GM12878 (cell line): ENCODE measurements around the gene OTOF. TPM values are rescaled to one million over a fixed set of nuclear protein-coding genes. Genes with fewer than 3 reads are reported as not detected.
"Not testable (repeated sequence)": the region's sequence is repeated elsewhere in the genome, so short reads cannot be mapped to it uniquely, and the experiment has no call there.

ENCODE experiments used
- ATAC-seq: fragments of 200-7000 bp; cut with Tn5 transposase; 3 replicates; pipeline ENCODE4 v1.9.1; 2020; ENCODE audit warnings: mild to moderate bottlenecking, moderate library complexity
- BruUV-seq: library from RNA; stranded (reverse); fragments of 400-500 nt; replicated peaks from 2 replicates; lab custom pipeline; 2021; lab: Mats Ljungman, UMichigan
- CTCF ChIA-PET: fragments of 300-600 bp; sonication (Branson Sonifier 250); formaldehyde crosslinking; extraction: SDS; loops from one replicate; lab custom pipeline; 2021; ENCODE audit warnings: inconsistent platforms; lab: Yijun Ruan, JAX
- POLR2A ChIA-PET: fragments of 350-600 bp; formaldehyde crosslinking; extraction: SDS; loops from one replicate; lab custom pipeline; 2021; ENCODE audit warnings: inconsistent platforms; lab: Charles Lee
- RAD21 ChIA-PET: fragments of 300-600 bp; sonication (Branson Sonifier 250); formaldehyde crosslinking; loops from one replicate; lab custom pipeline; 2023; ENCODE audit warnings: antibody characterized with exemption; ENCODE audit not compliant: unreplicated experiment; lab: Charles Lee
- SMC1A ChIA-PET: fragments of 300-600 bp; sonication (Branson Sonifier 250); formaldehyde crosslinking; loops from one replicate; lab custom pipeline; 2023; ENCODE audit not compliant: unreplicated experiment, uncharacterized antibody; lab: Charles Lee
- DNase-seq: peaks from one replicate; pipeline ENCODE4 v3.0.0-alpha.2; 2011; ENCODE audit warnings: low read depth, low spot score
- FAIRE-seq: peaks from 3 replicates; lab custom pipeline; 2011; peaks lifted over from hg19 to GRCh38; lab: Jason Lieb, UNC
- H2AFZ ChIP-seq: 2 replicates; pipeline ENCODE4 v1.6.0; 2011; ENCODE audit warnings: low read depth, low read length, control low read depth; ENCODE audit not compliant: control insufficient read depth
- H3K27ac ChIP-seq: 2 replicates; pipeline ENCODE4 v1.5.1; 2011; ENCODE audit warnings: control low read depth; ENCODE audit not compliant: control insufficient read depth, insufficient read depth
- H3K27me3 ChIP-seq, 2 experiments: replicated peaks in 1 of 2; 2 replicates each; pipeline versions ENCODE4 v1.6.0 to v1.6.1; 2011; ENCODE audit warnings: low read length in 1 of 2; ENCODE audit not compliant: control insufficient read depth in 2 of 2, insufficient read depth in 2 of 2
- H3K36me3 ChIP-seq, 2 experiments: 2 replicates each; pipeline ENCODE4 v1.5.1; 2011; ENCODE audit warnings: low read length in 1 of 2; ENCODE audit not compliant: control insufficient read depth in 2 of 2, insufficient read depth in 2 of 2
- H3K4me1 ChIP-seq: 2 replicates; pipeline ENCODE4 v1.6.1; 2011; ENCODE audit warnings: mild to moderate bottlenecking, low read length, moderate library complexity, mixed read lengths; ENCODE audit not compliant: control insufficient read depth, insufficient read depth
- H3K4me2 ChIP-seq: 2 replicates; pipeline ENCODE4 v1.6.0; 2011; ENCODE audit warnings: control low read depth; ENCODE audit not compliant: control insufficient read depth, insufficient read depth
- H3K4me3 ChIP-seq: fragments of 200-600 bp; sonication (generic); 2 replicates; pipeline ENCODE4 v1.5.1; 2016
- H3K79me2 ChIP-seq: 2 replicates; pipeline ENCODE4 v1.6.0; 2011; ENCODE audit warnings: low read length; ENCODE audit not compliant: control insufficient read depth, insufficient read depth
- H3K9ac ChIP-seq: 2 replicates; pipeline ENCODE4 v1.8.0; 2011; ENCODE audit warnings: low read length, control low read depth, mixed read lengths; ENCODE audit not compliant: control insufficient read depth, insufficient read depth
- H3K9me3 ChIP-seq: replicated peaks from 3 replicates; pipeline ENCODE4 v1.5.1; 2011; ENCODE audit warnings: mild to moderate bottlenecking, low read length; ENCODE audit not compliant: control insufficient read depth, insufficient read depth
- H4K20me1 ChIP-seq: 2 replicates; pipeline ENCODE4 v1.6.0; 2011; ENCODE audit not compliant: control insufficient read depth, insufficient read depth
- CREM ChIP-seq: IDR thresholded peaks from 2 replicates; pipeline ENCODE4 v1.6.1; 2014; ENCODE audit warnings: antibody characterized with exemption, low read depth
- ETV6 ChIP-seq, 2 experiments: fragments of 450-650 bp in 1 of 2; IDR thresholded peaks in 1 of 2; conservative IDR thresholded peaks in 1 of 2; 2 replicates each; pipeline ENCODE4 v1.6.1; 2014; ENCODE audit warnings: antibody characterized with exemption in 1 of 2, borderline replicate concordance in 1 of 2, low read depth in 1 of 2, mild to moderate bottlenecking in 1 of 2, moderate library complexity in 1 of 2
- MAX ChIP-seq: IDR thresholded peaks from 2 replicates; pipeline ENCODE4 v1.6.1; 2012; ENCODE audit warnings: low read depth, low read length, improper control_type of control experiment
- NR2F1 ChIP-seq: fragments of 450-650 bp; conservative IDR thresholded peaks from 2 replicates; pipeline ENCODE4 v1.6.1; 2017; ENCODE audit warnings: mild to moderate bottlenecking
- PML ChIP-seq: IDR thresholded peaks from 2 replicates; pipeline ENCODE4 v1.6.1; 2012; ENCODE audit warnings: low read length, inconsistent platforms
- SMC3 ChIP-seq: IDR thresholded peaks from 2 replicates; pipeline ENCODE4 v1.6.1; 2011; ENCODE audit warnings: low read length, improper control_type of control experiment, borderline replicate concordance
- WGBS: methylation state at CpG from one replicate; pipeline ENCODE4 v1.1.6; 2016; ENCODE audit warnings: low lambda C conversion rate; ENCODE audit not compliant: insufficient replicate concordance, insufficient coverage; ENCODE audit errors: missing lambda C conversion rate; 5-methylcytosine and 5-hydroxymethylcytosine counted together
- in situ Hi-C: fragments of 300-500 bp; cut with MboI; formaldehyde crosslinking; loops from 9 replicates; pipeline ENCODE4 v1.14.3; 2018; ENCODE audit warnings: mixed read lengths
- intact Hi-C: fragments of 100-400 bp; cut with micrococcal nuclease; formaldehyde crosslinking; loops from one replicate; pipeline ENCODE4 v1.14.2; 2022; ENCODE audit not compliant: unreplicated experiment
- polyA plus RNA-seq, 11 experiments: library from polyadenylated mRNA; depleted of rRNA in 4 of 11; unstranded in 6 of 11; stranded (reverse) in 5 of 11; fragments of >200 nt; fragmentation: Nextera tagmentation in 4 of 11; fragmentation: Illumina TruSeq in 1 of 11; extraction: Ambion mirVana in 4 of 11; extraction: Trizol in 1 of 11; gene quantifications; 1 replicate in 1 of 11; 2 replicates in 10 of 11; pipeline versions ENCODE4 v1.2.1 to v1.2.3, GENCODE V29; 2011 to 2016; ENCODE audit warnings: inconsistent platforms in 2 of 11, missing spikeins in 2 of 11, low read depth in 1 of 11
- total RNA-seq, 4 experiments: library from RNA; depleted of rRNA in 3 of 4; stranded (reverse); fragments of >200 nt in 3 of 4; fragmentation: Illumina TruSeq in 1 of 4; extraction: Trizol in 1 of 4; gene quantifications; 2 replicates each; pipeline versions ENCODE4 v1.2.1 to v1.2.3, GENCODE V29; 2013 to 2021
- TF ChIP-seq, protein P1 (sequence below): fragments of 450-650 bp; IDR thresholded peaks from 2 replicates; pipeline ENCODE4 v1.6.1; 2014; ENCODE audit warnings: mild to moderate bottlenecking

OTOF gene
- total and polyA plus RNA-seq, 10 of the 15 experiments (the other 5 are each of a cell fraction or from before 2014, with no cell fraction given): under 0.01 to 0.31 (median 0.07) TPM; not detected in 6

DNA sequence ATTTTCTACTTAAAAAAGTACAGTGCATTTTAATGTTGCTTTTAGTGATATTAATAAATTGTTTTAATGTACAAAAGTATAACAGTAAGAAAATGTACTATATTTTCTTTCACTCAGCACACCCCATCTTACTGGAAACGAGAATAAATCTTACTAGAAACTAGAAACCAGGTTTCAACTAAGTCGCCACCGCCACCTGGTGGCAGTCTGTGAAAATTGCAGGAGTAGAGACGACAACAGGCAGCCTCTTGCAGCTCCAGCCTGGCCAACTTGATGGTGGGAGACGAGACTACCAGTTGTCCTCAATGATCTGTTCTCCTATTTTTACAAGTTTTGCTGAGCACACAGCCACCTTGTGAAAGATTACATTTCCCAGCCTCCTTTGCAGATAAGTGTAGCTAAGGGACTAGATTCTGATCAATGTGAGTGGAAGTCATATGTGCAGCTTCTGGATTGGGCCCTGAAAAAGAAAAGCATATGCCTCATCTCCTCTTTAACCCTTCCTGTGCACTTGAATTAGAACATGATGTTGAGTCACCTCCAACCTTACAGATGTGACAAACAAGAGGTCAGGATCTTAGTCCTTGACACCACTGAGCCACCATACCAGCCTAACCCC is 8.7 kb downstream of the OTOF start (continued):
- TF ChIP-seq SMC3: peak; percentile 40; the same call in 1 of the 2 replicates

DNA sequence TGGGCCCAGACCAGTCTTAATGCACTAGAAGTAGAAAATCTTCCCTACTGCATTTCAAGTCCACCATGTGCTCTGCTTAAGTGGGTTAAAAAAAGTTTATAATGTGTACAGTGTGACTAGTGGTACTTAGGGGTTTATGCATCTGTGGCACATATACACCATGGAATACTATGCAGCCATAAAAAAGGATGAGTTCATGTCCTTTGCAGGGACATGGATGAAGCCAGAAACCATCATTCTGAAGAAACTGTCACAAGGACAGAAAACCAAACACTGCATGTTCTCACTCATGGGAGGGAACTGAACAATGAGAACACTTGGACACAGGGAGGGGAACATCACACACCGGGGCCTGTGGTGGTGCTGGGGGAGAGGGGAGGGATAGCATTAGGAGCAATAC is 9.4 kb downstream of the OTOF start:
- DNase-seq, intact Hi-C loops, CTCF ChIA-PET, BruUV-seq, RAD21 ChIA-PET, ATAC-seq, H3K4me3 ChIP-seq, H4K20me1 ChIP-seq, H3K4me1 ChIP-seq, in situ Hi-C loops, H3K9me3 ChIP-seq, FAIRE-seq, H3K79me2 ChIP-seq, H3K4me2 ChIP-seq, POLR2A ChIA-PET, H3K27ac ChIP-seq, H3K36me3 ChIP-seq, H3K9ac ChIP-seq, H3K27me3 ChIP-seq, H2AFZ ChIP-seq: not testable (repeated sequence)
- SMC1A ChIA-PET: interaction anchor here (0.7 to 1.7 kb wide), 2 partner anchors 137 to 229 kb away, joined by 3 to 4 read pairs; no protein-coding TSS in a partner anchor
- WGBS: 100% methylated on average over 1 of the region's 1 CpG

- POLR2A ChIA-PET: no interaction called here
- Histone ChIP-seq H3K4me2 (no peak overlapping the region), H3K27ac (no peak overlapping the region), H3K9me3 (peaks cover 3% of the 10 kb centered on the region; the same call in 1 of the 3 replicates), H3K36me3 (no peaks in the 10 kb centered on the region), H3K4me3 (no peak overlapping the region), H3K27me3 (no peaks in the 10 kb centered on the region), H2AFZ (no peak overlapping the region), H3K9ac (no peak overlapping the region), H4K20me1 (no peaks in the 10 kb centered on the region), H3K4me1 (no peaks in the 10 kb centered on the region), H3K79me2 (no peaks in the 10 kb centered on the region)
- in situ Hi-C loops (no loop called here), intact Hi-C loops (no loop called here)
- 73% methylated on average over 20 of the region's 22 CpGs for WGBS
- RAD21 ChIA-PET: no interaction called here
- TF ChIP-seq, protein P1, sequence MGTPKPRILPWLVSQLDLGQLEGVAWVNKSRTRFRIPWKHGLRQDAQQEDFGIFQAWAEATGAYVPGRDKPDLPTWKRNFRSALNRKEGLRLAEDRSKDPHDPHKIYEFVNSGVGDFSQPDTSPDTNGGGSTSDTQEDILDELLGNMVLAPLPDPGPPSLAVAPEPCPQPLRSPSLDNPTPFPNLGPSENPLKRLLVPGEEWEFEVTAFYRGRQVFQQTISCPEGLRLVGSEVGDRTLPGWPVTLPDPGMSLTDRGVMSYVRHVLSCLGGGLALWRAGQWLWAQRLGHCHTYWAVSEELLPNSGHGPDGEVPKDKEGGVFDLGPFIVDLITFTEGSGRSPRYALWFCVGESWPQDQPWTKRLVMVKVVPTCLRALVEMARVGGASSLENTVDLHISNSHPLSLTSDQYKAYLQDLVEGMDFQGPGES: no peak
- TF ChIP-seq NR2F1 (no peak), CREM (no peak), PML (no peak), ETV6 (conservative IDR thresholded peaks at IDR 0.05 in 1 of 2, IDR thresholded peaks at IDR 0.05 in 1 of 2; ENCODE audit: borderline replicate concordance in 1 of 2, low read depth in 1 of 2) (no peak), MAX (no peak)
- BruUV-seq: no TSS peak
- no peak for FAIRE-seq
- DNase-seq: no peak
- ATAC-seq: no peak
- CTCF ChIA-PET: interaction anchor here (0.6 to 1.7 kb wide), 4 partner anchors 15 to 519 kb away, joined by 3 read pairs; no protein-coding TSS in a partner anchor
- SMC1A ChIA-PET: interaction anchor here (0.8 kb wide), 1 partner anchor 76 kb away, joined by 3 read pairs; no protein-coding TSS in a partner anchor
Observed at GRCh38 chr2:26466662-26467310, 11.1 kb downstream of the OTOF start.
